HG03460 (cell line): ENCODE measurements around the gene IQSEC1.

ENCODE experiments used
- ATAC-seq: cut with Tn5 transposase; IDR thresholded peaks from one replicate; pipeline ENCODE4 v1.9.1; 2021; ENCODE audit not compliant: unreplicated experiment

Gene IQSEC1

DNA sequence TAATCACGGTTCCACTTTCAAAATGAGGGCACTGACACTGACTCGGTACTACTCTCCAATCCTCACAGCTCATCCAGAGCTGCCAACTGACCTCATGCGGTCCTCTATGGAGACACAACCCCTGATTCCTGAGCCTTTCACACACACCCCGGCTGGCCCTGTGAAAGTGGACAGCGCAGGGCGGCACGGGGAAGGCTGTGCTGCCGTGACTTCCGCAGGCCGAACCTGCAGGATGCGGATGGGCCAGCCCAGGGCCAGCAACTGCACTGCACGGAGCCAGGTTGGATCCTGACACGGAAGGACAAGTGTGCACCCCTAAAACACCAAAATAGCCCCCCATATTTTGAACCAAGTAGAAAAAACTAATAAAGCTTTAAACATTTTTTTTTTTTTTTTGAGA lies 41.0 kb downstream of the IQSEC1 start:
- no peak for ATAC-seq

GRCh38 chr3:13031621-13032020 lies 41.6 kb downstream of the IQSEC1 start:
- no peak for ATAC-seq

DNA sequence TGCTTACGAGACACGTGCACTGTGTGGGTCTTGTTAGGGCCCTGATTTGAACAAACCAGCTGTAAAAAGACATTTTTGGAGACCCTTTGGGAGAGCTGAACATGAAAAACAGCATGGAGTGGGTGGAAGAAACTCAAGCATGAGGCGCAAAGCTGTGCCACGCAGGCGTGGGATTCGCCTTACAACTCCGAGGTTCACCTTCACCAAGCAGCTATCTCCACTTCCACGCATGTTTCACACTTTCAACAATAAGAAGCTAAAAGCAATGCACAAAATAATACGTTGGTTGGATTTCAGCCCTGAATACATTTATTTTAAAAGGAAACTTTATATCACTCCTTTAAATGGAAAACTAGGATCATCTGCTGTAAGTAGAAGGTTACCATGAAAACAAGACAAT lies 42.5 kb downstream of the IQSEC1 start:
- ATAC-seq: no peak

DNA sequence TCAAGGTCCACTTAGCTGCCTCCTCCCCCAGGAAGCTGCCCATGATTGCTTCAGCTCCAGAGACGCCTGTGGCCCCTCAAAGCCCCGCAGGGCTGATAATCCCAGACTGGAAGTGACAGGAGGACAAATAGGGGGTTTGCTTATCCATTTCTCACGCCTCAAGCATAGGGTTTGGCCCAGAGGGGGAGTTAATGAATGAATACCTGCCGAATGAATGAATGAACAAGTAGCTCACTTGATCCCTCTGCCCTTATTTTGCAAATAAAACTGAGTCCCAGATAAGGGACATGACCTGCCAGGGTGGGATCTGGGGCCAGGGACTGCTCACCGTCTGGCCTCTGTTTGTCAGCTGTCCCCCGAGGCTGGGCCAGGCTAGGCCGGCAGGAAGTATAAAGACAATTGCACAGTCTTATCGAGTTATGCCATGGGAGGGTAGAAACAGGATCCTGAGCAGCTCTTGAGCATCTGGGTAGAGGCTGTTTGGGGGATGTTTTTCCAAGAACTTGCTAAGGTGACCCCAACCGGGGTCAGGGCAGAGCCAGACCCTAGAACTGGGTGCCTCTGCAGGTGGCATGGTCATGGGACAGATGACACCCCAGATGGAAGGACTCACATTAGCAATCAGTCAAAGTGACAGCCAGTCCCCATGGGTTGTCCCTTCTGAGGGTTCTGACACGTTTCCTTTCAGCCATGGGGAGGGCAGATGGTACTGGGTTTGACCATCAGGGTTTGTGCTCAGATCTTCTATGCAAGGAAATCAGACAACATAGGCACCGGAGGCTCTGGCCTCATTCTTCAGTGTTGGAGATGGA lies 45.0 kb downstream of the IQSEC1 start:
- ATAC-seq: no peak

GRCh38 chr3:13027154-13027553 lies 46.1 kb downstream of the IQSEC1 start:
- ATAC-seq: no peak

DNA sequence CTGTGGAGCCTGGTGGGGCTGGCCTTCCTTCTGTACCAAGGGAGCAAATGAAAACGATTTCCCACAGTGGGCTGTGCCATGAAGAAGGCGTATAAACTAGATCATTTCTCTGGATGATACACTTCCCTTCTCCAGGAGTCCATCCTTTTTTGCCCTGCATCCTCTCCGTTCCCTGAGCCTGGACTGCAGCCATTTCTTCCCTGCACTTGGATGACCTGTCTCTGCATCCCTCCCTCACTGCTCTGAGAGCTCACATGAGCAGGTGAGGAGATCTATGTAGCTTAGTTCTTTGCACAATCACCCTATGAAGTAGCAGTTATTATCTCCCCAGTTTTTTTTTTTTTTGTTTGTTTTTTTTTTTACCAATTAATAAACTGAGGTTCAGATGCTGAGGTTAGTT lies 46.7 kb downstream of the IQSEC1 start:
- ATAC-seq: no peak

DNA sequence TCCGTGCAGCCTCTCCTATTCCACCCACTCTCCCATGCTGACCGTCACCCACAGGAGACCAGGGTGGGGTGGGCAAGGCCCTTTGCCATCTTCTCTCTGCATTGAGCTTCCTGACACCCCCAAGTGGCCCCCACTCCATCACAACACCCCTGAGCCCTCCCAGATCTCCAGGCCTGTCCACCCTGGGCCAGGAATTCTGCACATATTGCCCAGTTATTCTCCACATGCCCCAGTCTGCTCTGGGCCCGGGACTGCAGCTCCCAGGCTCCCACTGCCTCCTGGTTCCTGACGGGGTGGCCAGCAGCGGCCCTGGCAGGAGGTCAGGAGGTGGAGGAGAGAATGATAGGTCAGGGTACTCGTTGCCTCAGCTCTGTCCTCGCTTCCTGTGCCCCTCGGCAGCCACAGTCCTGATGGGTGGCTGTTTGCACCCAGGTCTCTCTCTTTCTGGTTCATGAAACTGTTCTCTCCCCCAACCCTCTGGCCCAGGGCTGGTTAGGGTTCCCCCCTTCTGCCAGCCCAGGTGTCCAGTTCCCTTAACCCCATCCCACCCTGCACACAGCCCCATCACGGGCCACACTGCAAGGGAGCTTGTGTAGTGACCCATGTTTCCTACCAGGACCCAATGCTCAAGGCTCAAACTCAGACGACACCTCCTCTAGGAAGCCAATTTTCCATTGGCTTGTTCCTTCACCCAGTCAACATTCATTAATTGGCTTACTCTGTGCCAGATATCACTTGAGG lies 47.3 kb downstream of the IQSEC1 start:
- no peak for ATAC-seq

DNA sequence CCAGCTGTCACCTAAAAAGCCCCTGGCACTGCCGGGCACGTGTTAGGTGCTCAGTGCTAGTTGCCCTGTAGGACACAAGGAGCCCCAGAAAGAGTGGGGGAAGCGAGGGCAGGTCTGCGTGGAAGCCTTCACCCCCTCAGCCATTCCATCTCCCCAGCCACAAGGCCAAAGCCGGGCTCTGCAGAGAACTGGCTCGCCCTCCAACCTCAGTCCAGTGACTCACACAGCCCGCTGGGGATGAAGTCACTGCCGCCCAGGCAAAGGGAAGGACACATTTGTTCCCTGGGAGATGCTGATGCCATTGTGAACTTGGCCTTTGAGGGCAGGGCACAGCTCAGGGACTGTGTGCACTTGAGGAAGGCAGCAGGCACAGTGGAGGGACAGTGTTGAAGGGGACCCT lies 48.1 kb downstream of the IQSEC1 start:
- no peak for ATAC-seq

DNA sequence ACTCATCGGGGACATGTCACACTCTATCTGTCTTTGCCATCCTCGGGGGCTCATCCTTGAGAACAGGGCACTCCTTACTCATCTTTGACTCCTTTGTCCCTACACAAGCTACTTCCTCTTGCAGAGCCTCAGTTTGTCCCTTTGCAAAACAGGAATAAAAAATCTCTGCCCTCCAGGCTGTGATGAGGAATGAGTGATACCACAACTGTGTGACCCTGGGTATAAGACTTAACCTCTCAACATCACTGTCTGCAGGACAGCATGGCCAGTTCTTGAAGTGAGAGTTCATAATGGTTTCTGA lies 48.5 kb downstream of the IQSEC1 start:
- ATAC-seq: no peak

DNA sequence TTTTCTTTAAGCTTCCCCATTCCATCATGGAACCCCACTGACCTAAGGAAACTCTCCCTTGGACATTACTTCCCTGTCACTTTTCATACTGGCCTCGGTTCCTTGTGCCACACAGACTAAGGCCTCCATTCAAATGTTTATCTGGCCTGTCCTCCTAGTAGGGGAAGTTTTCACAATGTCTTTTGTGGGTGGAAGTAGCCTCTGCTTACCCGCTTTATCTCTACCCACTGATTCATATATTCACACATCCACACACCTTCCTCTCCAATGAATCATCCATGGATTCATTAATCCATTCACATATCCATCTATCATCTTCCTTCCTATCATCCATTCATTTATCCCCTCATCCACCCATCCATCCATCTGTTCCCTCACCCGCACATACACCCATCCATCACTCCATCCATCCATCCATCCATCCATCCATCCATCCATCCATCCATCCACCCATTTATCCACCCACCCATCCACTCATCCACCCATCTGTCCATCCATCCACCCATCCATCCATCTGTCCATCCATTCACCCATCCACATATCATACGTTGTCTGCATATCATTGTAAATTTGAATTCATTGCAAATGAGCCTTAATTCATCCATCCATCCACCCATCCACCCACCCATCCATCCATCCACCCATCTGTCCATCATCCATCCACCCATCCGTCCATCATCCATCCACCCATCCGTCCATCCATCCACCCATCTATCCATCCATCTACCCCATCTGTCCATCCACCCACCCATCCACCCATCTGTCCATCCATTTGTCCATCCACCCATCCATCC lies 49.1 kb downstream of the IQSEC1 start:
- no peak for ATAC-seq

- ATAC-seq: peak; percentile 30
These were observed 49.8 kb downstream of the IQSEC1 start for GRCh38 chr3:13023235-13023970.

- ATAC-seq: peak; percentile 45
These were observed 50.6 kb downstream of the IQSEC1 start for GRCh38 chr3:13022348-13023234.

DNA sequence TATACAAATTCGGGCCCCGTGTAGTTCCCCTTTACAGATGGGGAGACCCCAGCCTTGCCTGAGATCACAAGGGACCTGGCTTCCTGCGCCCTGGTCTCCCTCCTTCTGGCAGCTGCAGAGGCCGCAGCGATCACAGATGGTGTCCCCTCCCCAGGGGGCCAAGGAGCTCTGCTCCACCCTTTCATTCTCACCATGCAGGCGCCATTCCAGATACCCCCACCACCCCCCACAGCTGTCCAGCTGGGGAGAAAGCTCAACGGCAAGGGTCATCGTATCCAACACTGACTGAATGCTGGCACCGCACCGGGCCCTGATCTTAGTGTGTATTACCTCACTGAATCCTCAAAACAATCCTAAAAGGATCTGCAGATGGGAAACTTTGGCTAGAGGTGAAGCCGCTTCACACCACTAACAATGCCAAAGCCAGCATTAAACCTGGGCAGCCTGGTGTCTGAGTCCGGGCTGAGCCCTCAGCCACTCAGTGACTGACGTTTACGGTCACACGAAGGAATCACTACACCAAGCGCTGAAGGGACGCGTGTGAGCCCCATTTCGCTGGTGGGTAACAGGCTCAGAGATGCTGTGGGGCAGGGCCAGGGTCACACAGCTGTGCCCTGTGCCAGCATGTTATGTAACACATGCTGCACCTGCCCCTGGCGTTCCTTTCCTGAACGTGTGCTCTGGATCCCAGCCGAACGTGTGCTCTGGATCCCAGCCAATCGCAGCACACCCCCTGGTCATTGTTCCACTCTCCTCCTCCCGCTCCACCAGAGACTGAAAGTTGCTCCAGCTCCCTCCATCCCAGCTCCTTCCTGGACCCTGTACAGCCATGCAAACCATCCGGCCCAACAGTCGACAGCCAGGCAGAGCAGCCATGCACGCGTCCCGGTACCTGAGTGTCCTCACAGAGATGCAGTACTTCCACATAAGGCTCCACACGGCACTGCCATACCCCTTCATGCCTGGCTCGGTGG lies 51.8 kb downstream of the IQSEC1 start:
- ATAC-seq: peak; percentile 16

DNA sequence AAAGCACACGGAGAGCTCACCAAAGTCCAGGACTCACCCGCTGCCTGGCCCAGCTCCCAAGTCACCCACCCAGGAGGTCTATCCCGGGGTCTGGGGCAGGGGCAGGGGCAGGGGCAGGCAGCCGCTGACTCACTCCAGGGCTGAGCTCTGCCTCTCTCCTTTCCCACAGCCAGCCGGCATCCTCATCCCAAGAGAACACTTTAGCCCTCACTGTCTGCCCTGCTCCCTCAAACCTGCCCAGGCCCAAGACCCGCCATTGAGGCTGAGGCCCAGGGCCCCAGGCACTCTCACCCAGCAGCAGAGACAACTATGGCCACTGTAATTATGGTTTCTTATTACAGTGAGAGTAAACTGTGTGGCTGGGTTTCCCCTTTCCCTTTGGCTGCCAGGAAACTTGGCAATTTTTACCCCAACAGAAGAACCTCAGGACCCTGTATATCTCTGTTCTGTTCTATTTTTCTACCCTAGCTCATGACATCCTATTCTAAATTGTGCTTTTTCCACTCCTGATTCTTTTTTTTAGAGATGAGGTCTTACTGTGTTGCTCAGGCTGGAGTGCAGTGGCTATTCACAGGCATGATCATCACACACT lies 53.0 kb downstream of the IQSEC1 start:
- no peak for ATAC-seq

- ATAC-seq: no peak
These were observed 53.8 kb downstream of the IQSEC1 start for GRCh38 chr3:13019243-13020095.

- no peak for ATAC-seq
These were observed 54.5 kb downstream of the IQSEC1 start for GRCh38 chr3:13018561-13019242.

GRCh38 chr3:13018043-13018451 lies 55.2 kb downstream of the IQSEC1 start:
- no peak for ATAC-seq
